PC-3 (cell line): ENCODE results near the gene ANAPC7. TPM values are rescaled to one million over a fixed set of nuclear protein-coding genes. Genes with fewer than 3 reads are reported as not detected.
A peak's percentile ranks its signal among the peaks of the same experiment; 100 is the strongest.

Experiments used
- ATAC-seq: fragments of 200-7000 bp; cut with Tn5 transposase; 2 replicates; pipeline ENCODE4 v1.9.1; 2020; ENCODE audit warnings: mild to moderate bottlenecking, moderate library complexity
- Bru-seq: library from RNA; stranded (reverse); fragments of 400-500 nt; gene quantifications from one replicate; lab custom pipeline; 2021; lab: Mats Ljungman, UMichigan
- BruChase-seq, 2 experiments: library from RNA; stranded (reverse); fragments of 400-500 nt; gene quantifications; one replicate each; lab custom pipeline; 2021; lab: Mats Ljungman, UMichigan
- BruUV-seq: library from RNA; stranded (reverse); fragments of 400-500 nt; replicated peaks from 2 replicates; lab custom pipeline; 2021; lab: Mats Ljungman, UMichigan
- CTCF ChIA-PET: fragments of 300-600 bp; sonication (Branson Sonifier 250); formaldehyde crosslinking; loops from one replicate; lab custom pipeline; 2022; ENCODE audit warnings: antibody characterized with exemption; lab: Charles Lee
- POLR2A ChIA-PET: fragments of 300-600 bp; sonication (Branson Sonifier 250); formaldehyde crosslinking; loops from one replicate; lab custom pipeline; 2022; ENCODE audit warnings: antibody characterized with exemption; ENCODE audit not compliant: unreplicated experiment; lab: Charles Lee
- DNase-seq: peaks from one replicate; pipeline ENCODE4 v3.0.0-alpha.2; 2015
- H2AFZ ChIP-seq: fragments of 300-600 bp; sonication (generic); 2 replicates; pipeline ENCODE4 v1.6.0; 2016; ENCODE audit warnings: antibody characterized with exemption, low read length
- H3F3A ChIP-seq: fragments of 300-600 bp; sonication (generic); one replicate; pipeline ENCODE4 v1.6.0; 2017; ENCODE audit warnings: antibody characterized with exemption, low read length, control low read depth, mild to moderate bottlenecking; ENCODE audit not compliant: unreplicated experiment
- H3K27ac ChIP-seq: fragments of 300-600 bp; sonication (generic); 2 replicates; pipeline ENCODE4 v1.5.1; 2016; ENCODE audit warnings: mild to moderate bottlenecking, low read length
- H3K27me3 ChIP-seq: fragments of 300-600 bp; sonication (generic); 2 replicates; pipeline ENCODE4 v1.6.1; 2016; ENCODE audit warnings: low read length, mixed read lengths
- H3K36me3 ChIP-seq: fragments of 300-600 bp; sonication (generic); 2 replicates; pipeline ENCODE4 v1.6.1; 2016; ENCODE audit warnings: low read depth, mixed run types, low read length, mixed read lengths
- H3K4me1 ChIP-seq: fragments of 300-600 bp; sonication (generic); 2 replicates; pipeline ENCODE4 v1.5.1; 2016; ENCODE audit warnings: low read length; ENCODE audit not compliant: insufficient read depth
- H3K4me2 ChIP-seq: fragments of 300-600 bp; sonication (generic); 2 replicates; pipeline ENCODE4 v1.6.0; 2016; ENCODE audit warnings: low read length
- H3K4me3 ChIP-seq: fragments of 300-600 bp; sonication (generic); 2 replicates; pipeline ENCODE4 v1.5.1; 2016; ENCODE audit warnings: mild to moderate bottlenecking, low read length, mixed read lengths
- H3K79me2 ChIP-seq: fragments of 300-600 bp; sonication (generic); 2 replicates; pipeline ENCODE4 v1.6.1; 2017; ENCODE audit warnings: low read length, mixed read lengths
- H3K9ac ChIP-seq: fragments of 300-600 bp; sonication (generic); 2 replicates; pipeline ENCODE4 v1.6.0; 2016; ENCODE audit warnings: mild to moderate bottlenecking, low read length
- H3K9me2 ChIP-seq: fragments of 300-600 bp; sonication (generic); replicated peaks from 2 replicates; pipeline ENCODE4 v1.6.1; 2016; ENCODE audit warnings: mixed run types, low read length, mixed read lengths
- H3K9me3 ChIP-seq: fragments of 300-600 bp; sonication (generic); 2 replicates; pipeline ENCODE4 v1.6.1; 2016; ENCODE audit warnings: low read length, mixed read lengths
- H4K20me1 ChIP-seq: fragments of 300-600 bp; sonication (generic); 2 replicates; pipeline ENCODE4 v1.6.1; 2016; ENCODE audit warnings: low read length, mixed read lengths
- CTCF ChIP-seq: fragments of 300-600 bp; sonication (generic); conservative IDR thresholded peaks from 2 replicates; pipeline ENCODE4 v1.5.1; 2017; ENCODE audit warnings: antibody characterized with exemption, low read depth, mild to moderate bottlenecking, low read length
- EZH2 ChIP-seq: fragments of 300-600 bp; sonication (generic); IDR thresholded peaks from one replicate; pipeline ENCODE4 v1.6.1; 2017; ENCODE audit warnings: antibody characterized with exemption, mild to moderate bottlenecking, low read length; ENCODE audit not compliant: unreplicated experiment
- EZH2phosphoT487 ChIP-seq: fragments of 300-600 bp; sonication (generic); IDR thresholded peaks from 2 replicates; pipeline ENCODE4 v1.6.1; 2018; ENCODE audit warnings: mild to moderate bottlenecking, antibody characterized with exemption, low read length, borderline replicate concordance
- intact Hi-C: fragments of 100-400 bp; cut with micrococcal nuclease; formaldehyde crosslinking; loops from 2 replicates; pipeline ENCODE4 v1.9.0; 2023
- long read RNA-seq: library from polyadenylated mRNA; unstranded; transcript quantifications from one replicate; pipeline ENCODE4 v2.0.0, GENCODE V29; 2021; ENCODE audit not compliant: unreplicated experiment
- total RNA-seq: library from RNA; depleted of rRNA; stranded (reverse); fragments of >200 nt; gene quantifications from 2 replicates; pipeline ENCODE4 v1.2.3, GENCODE V29; 2014; rRNA removed

The ANAPC7 gene
- total RNA-seq, result 80.5 and 112 TPM in 2 replicates
- Bru-seq, nascent RNA, result percentile 94 among the genes with signal in this experiment
- BruChase-seq, experiment 1, labeled RNA remaining after a 6-hour chase, result percentile 95 among the genes with signal in this experiment
- BruChase-seq, experiment 2, labeled RNA remaining after a 2-hour chase, result percentile 96 among the genes with signal in this experiment
- long read RNA-seq, transcript ANAPC7-201 (10 exons, 2,200 nt), result minor isoform, 15 of 93 reads
- long read RNA-seq, transcript ANAPC7-203 (11 exons, 3,045 nt), result major isoform, 42 of 93 reads
- long read RNA-seq, partial matches to known transcripts, result 5 of 93 reads
- long read RNA-seq, other reads (novel, unspliced or antisense), result 31 of 93 reads

- ATAC-seq, result peak; percentile 89
Measured at GRCh38 chr12:110403146-110403975, at the start of gene ANAPC7. Gene ANAPC7 (minus strand): TSS chr12:110403708. CDS start chr12:110403627, 81 bp downstream.

GRCh38 chr12:110451263-110451662, 47.8 kb upstream of the ANAPC7 start:
- no peak overlapping the region for H3K4me2 ChIP-seq
- no peak overlapping the region for H3K27ac ChIP-seq
- H3K9me3 ChIP-seq, result no peaks in the 10 kb centered on the region
- TF ChIP-seq CTCF, result no peak
- TF ChIP-seq EZH2, result no peak
- TF ChIP-seq EZH2phosphoT487, result no peak
- H3K36me3 ChIP-seq, result peaks cover 18% of the 10 kb centered on the region; the same call in 1 of the 2 replicates
- H2AFZ ChIP-seq, result no peak overlapping the region
- ATAC-seq (no peak), DNase-seq (no peak)
- H3K4me3 ChIP-seq, result no peak overlapping the region
- H3K79me2 ChIP-seq, result peaks cover 38% of the 10 kb centered on the region
- H3K4me1 ChIP-seq, result 0 out of 2 replicates have a peak, but pooled peaks cover 5% of the 10 kb centered on the region
- H3K9me2 ChIP-seq, result no peaks in the 10 kb centered on the region
- POLR2A ChIA-PET, result no interaction called here
- CTCF ChIA-PET, result no interaction called here
- peaks cover 5% of the 10 kb centered on the region; the same call in 1 of the 2 replicates for H4K20me1 ChIP-seq
- peaks cover 3% of the 10 kb centered on the region for H3F3A ChIP-seq
- H3K9ac ChIP-seq, result no peak overlapping the region
- BruUV-seq, result no TSS peak
- no peaks in the 10 kb centered on the region for H3K27me3 ChIP-seq
- intact Hi-C loops, result loop anchor here (2.0 kb wide), 1 partner anchor 376 kb away; no protein-coding TSS in a partner anchor

More at GRCh38 chr12:110403146-110403975, at the start of gene ANAPC7:
- no peaks in the 10 kb centered on the region for H3K9me2 ChIP-seq
- no peaks in the 10 kb centered on the region for H3K9me3 ChIP-seq
- TSS peak; percentile 69 for BruUV-seq
- intact Hi-C loops, result loop anchor here (5.0 kb wide), 1 partner anchor 356 kb away; the partner anchor contains the start of gene C12orf76
- peak within 1 kb of the TSS; percentile 92 for H3K9ac ChIP-seq
- no peak for TF ChIP-seq EZH2phosphoT487
- H3K27me3 ChIP-seq, result no peaks in the 10 kb centered on the region
- peak; percentile 90 for DNase-seq
- peak within 1 kb of the TSS; percentile 88 for H3K27ac ChIP-seq
- H4K20me1 ChIP-seq, result no peaks in the 10 kb centered on the region
- H3K79me2 ChIP-seq, result peaks cover 55% of the 10 kb centered on the region
- H3K4me2 ChIP-seq, result peak within 1 kb of the TSS; percentile 91
- H2AFZ ChIP-seq, result peak within 1 kb of the TSS; percentile 100
- peak within 1 kb of the TSS; percentile 78 for H3K4me3 ChIP-seq
- H3F3A ChIP-seq, result no peaks in the 10 kb centered on the region
- H3K36me3 ChIP-seq, result peaks cover 16% of the 10 kb centered on the region; the same call in 1 of the 2 replicates
- peaks cover 12% of the 10 kb centered on the region for H3K4me1 ChIP-seq
- ChIA-PET POLR2A (no interaction called here), CTCF (interaction anchor here (0.6 to 1.0 kb wide), 2 partner anchors 28 to 313 kb away, joined by 3 to 5 read pairs; no protein-coding TSS in a partner anchor)
